C4-2B (cell line): ENCODE measurements around the gene GFOD1.

Experiments used
- CTCF ChIP-seq: fragments of 450-650 bp; conservative IDR thresholded peaks from 2 replicates; pipeline ENCODE4 v1.5.1; 2017; ENCODE audit warnings: mild to moderate bottlenecking
- ZFX ChIP-seq: fragments of 450-650 bp; IDR thresholded peaks from 2 replicates; pipeline ENCODE4 v1.6.1; 2017

GRCh38 chr6:13398421-13398994 lies 88.9 kb downstream of the GFOD1 start:
- no peak for TF ChIP-seq CTCF
- no peak for TF ChIP-seq ZFX
